GM21737 (cell line): ENCODE measurements around the gene PRKN.

Source experiments
- ATAC-seq: cut with Tn5 transposase; IDR thresholded peaks from one replicate; pipeline ENCODE4 v1.9.1; 2021; ENCODE audit warnings: mild to moderate bottlenecking, moderate library complexity; ENCODE audit not compliant: unreplicated experiment

The PRKN gene

DNA sequence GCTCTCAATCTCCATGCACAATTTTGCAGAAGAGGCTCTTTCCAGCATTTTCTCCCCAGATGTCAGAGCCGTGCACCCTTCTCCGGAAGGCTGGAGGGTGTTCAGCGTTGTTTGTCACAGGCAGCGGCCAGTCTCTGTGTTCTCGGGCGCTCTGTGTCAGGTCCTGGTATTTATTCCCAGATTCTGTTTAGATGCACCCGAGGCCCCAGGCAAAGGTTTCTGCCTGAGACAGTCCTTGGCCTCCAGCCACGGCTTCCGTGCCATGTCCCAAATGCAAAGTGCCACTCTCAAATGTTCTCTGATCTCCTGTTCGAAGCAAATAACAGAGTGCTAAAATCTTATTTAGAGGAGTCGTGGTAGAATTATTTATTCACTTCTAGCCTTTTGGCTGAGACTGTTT is 1313.4 kb downstream of the PRKN start:
- ATAC-seq: no peak

DNA sequence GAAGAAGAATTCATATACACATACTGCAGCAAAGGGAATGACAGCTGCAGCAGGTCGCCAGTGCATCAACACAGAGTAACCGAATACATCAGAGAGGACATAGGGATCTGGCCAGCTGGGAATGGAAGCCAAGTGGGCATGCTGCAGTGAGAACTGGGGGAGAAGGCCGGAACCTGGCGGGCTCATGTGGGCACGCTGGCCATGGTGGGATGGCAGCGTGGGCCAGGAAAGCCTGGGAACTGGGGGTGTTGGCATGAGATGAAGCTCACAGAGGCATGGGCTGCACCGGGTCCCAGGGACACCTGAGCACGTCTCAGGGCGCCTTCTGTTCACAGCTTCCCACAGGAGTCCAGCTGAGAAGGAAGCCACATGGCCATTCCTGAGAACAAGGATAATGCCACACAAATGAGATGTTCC is 1314.2 kb downstream of the PRKN start:
- ATAC-seq: no peak

DNA sequence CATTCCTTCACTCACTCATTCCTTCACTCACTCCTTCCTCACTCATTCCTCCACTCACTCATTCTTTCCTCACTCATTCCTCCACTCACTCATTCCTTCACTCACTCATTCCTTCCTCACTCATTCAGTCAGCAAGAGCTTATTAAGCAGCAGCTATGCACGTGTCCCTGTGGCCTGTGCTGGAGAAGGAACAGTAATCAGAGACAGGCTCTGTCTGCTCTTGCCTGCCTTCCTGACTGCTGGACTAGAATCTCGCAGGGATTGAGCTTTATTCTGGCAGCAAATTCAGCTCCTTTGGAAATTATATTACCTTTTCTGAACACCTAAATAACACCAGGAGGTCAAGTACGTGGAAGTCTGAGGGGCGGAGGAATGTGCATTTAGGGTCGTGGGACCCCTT is 1314.8 kb downstream of the PRKN start:
- ATAC-seq: no peak

DNA sequence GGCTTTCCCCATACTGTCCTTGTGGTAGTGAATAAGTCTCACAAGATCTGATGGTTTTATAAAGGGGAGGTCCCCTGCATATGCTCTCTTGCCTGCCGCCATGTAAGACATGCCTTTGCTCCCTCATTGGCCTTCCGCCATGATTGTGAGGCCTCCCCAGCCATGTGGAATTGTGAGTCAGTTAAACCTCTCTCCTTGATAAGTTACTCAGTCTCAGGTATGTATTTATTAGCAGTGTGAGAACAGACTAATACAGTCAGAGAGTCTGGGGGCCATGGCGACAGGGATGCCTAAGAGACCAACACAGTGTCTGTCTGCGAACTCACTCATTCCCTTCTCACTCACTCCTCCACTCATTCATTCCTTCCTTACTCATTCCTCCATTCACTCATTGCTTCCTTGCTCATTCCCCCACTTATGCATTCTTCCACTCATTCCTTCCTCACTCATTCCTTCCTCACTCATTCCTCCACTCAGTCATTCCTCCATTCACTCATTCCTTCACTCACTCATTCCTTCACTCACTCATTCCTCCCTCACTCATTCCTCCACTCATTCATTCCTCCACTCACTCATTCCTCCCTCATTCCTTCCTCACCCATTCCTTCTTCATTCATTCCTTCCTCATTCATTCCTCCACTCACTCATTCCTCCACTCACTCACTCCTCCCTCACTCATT is 1316.2 kb downstream of the PRKN start:
- ATAC-seq: no peak

DNA sequence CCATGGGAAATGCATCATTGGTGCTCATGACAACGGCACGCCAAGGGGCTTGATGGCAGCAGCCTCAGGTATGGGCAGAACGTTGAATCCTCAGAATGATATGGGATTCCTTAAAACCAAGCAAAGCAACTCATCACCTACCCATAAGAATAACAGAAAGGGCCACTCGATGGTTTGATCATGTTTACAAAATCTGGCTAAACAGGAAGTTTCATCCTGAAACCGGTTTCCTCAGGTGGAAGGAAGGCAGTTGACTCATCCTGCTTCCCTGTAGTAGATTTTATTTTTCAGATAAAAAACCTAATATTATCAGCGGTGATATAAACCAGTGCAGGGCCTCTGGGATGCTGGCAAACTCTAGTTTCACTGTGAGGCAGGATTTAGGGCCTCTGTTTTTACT is 1316.8 kb downstream of the PRKN start:
- no peak for ATAC-seq

DNA sequence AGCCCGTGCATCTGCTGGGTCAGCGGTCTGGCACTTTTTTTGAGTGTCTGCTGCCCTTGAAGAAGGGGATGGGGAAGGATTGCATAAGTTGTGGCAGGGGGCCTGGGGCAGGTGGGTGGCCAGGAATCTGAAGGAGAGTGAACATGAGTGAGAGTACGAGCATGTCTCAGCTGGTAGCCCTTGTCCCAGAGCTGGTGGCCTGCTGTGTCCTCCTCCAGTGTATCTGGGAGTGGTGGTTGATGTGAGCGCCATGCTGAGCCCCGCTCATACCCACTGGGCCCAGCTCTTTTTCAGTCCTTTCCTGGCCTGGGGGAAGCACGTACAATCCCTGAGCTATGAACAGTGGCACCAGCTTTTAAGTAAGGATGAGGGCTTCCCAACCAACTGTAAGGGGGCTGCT is 1317.5 kb downstream of the PRKN start:
- no peak for ATAC-seq

DNA sequence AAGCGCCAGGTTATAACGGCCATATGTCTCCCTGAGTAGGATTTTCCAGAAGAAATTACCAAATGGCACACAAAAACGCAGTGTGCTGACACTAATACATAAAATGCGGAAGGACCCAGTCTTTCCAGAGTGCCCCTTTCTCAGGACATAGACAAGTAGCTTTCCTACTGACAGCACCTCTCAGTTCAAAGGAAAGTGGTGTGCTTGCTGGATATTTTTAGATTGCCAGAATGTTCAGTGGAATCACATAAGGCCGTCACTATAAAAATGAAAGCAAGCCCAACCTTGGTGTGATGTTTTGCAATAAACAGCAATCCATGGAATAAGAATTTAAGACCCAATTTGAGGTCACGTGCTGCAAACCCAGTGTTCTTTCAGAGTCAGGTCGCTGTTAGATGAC is 1318.2 kb downstream of the PRKN start:
- no peak for ATAC-seq

DNA sequence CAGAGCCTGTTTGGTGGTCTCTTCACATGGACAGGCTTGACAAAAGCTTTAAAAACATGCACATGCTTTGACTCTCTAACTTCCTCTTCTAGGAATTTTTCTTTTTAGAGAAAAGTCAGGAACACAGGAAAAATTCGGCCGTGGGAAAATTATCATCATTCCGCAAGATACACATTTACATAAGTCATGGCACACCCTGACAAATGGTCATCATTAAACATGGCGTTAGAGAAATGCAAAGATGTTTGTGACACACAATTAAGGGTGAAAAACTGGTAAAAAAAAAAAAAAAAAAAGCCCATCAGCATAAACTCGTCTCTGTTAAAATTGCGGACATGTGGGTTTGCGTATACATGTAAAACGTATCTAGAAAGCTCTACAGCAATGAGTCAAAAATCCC is 1319.5 kb downstream of the PRKN start:
- no peak for ATAC-seq

DNA sequence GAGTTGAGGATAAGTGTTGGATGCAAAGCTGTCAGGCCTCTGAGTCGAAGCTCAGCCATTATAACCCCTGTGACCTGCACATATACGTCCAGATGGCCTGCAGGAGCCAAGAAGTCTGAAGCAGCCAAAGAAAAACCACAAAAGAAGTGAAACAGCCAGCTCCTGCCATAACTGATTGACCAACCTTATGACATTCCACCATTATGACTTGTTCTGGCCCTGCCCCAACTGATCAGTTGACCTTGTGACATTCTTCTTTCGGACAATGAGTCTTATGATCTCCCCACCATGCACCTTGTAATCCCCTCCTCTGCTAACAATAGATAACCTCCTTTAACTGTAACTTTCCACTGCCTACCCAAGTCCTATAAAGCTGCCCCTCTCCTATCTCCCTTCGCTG is 1320.0 kb downstream of the PRKN start:
- no peak for ATAC-seq

DNA sequence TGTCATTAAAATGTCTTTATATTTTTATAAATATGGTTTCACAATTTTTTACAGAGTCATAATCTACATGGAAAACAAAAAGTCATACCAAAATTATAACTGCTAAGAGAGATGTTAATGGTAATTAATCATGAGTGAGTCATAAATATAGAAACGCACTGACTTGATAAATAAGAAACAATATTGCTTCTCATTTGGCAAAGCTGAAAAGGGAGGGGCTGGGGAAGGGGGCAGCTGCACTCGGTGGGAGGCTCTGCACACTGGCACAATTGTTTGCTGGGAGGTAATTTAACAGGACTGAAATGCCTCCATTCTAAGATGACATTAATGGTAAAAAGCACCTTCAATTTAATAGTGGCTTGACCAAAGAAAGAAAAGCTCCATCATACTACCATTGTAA is 1320.5 kb downstream of the PRKN start:
- ATAC-seq: no peak

DNA sequence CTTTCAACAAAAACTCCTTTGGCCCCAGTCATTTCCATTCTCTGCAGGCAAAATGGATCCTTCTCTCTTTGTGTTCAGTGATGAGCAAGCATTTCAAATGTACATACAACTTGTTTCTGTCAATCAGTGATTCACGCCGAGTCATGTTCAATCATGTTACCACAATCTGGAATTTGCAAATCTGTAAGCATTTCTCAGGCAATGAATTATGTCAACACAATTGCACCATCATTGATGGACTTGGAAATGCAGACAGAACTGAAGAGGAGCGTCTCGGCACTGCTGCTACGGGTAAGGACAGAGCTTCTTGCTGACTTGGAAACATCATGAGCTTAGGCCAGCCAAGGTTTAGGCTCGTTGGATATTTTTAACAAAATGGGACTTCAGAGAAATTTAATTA is 1320.9 kb downstream of the PRKN start:
- ATAC-seq: no peak

DNA sequence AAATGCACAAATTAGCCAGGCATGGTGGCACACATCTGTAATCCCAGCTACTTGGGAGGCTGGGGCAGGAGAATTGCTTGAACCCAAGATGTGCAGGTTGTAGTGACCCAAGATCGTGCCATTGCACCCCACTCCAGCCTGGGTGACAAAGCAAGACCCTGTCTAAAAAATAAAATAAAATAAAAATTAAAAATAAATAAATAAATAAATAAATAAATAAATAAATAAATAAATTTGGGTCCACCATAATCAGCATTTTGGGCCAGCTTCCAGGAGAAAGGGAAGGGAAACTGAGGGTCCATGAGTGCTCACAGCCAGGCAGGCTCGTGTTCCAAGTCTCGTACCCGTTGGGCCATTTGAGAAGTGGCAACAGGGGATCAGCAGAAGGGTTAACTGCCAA is 1322.1 kb downstream of the PRKN start:
- no peak for ATAC-seq

DNA sequence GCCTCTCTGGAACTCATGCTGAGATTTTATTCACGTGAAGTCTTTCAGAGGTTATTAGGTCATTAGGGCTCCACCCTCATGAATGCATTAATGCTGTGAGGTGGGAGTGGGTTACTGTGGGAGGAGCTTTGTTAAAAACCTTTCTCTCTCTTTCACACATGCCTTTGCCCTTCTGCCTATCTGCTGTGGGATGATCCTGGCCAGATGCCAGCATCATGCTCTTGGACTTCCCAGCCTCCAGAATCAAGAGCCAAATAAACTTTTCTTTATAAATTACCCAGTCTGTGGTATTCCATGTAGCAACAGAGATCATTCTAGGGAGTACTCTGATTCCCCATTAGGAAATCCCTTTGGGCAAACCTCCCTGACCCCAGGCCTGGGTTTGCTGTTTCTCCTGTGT is 1323.8 kb downstream of the PRKN start:
- ATAC-seq: no peak

DNA sequence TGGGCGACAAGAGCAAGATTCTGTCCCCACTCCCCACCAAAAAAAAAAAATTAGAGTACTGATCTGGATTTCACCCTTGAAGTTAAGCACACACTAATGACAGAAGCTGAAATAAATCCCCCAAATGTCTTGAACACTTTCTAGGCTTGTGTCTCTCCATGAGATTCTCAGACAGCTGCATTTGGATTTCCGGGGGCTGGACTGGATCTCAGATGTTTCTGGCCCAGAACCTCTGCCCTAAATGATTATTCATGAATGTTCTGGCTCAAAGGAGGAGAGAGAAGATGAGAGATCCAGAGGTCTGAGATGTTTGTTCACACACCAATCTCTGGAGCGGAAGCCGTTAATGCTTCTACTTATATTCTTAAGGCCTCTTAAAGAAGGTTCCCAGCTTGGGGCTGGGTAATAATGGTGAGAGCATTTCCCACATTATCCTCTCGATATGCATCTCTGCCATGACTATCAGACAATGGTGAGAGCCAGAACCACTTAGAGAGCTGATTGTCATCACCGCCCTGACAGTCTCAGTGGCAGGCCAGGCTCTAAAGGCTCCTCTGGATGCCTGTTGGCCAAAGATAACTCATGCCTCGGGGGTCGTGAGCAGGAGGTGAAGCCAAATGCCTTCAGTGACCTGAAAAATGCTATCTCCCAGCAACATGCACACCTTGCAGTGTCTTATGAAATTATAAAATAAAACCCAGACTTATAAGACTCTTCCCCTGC is 1325.8 kb downstream of the PRKN start:
- ATAC-seq: no peak

DNA sequence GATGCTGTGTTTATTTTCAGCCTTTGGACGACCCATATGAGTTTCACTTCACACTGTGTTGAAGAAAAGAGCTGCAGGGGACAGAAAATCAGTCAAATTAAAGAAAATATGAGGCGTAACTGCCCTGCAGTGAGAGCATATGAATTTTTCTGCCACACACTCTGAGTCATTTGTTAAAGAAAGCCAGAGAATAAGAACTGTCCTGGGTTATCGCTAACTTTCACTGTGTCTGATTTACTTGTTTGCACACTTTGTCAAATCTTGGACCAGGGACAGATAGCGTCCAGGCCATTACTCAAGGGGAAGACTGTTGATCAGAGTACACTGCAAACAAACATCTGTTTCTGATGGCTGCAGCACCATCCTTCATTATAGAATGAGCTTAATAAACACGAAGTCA is 1326.9 kb downstream of the PRKN start:
- ATAC-seq: no peak

DNA sequence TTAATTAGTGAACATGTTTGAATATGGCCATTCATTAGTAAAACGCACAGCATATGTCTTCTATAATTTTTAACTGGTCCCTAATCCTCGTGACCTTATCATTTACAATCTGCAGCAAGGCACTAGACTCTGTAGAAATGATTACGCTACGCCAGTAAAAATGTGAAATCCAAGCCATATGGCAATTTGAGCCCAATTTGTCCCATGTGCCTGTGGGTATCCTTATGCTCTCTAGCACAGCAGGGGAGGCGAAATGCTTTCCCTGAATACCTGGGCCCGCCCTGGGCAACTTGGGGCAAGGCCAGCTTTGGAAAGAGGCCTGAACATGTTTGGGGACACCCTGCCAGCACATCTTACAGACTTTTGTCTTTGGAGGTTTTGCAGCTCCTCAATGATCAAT is 1331.0 kb downstream of the PRKN start:
- ATAC-seq: no peak

DNA sequence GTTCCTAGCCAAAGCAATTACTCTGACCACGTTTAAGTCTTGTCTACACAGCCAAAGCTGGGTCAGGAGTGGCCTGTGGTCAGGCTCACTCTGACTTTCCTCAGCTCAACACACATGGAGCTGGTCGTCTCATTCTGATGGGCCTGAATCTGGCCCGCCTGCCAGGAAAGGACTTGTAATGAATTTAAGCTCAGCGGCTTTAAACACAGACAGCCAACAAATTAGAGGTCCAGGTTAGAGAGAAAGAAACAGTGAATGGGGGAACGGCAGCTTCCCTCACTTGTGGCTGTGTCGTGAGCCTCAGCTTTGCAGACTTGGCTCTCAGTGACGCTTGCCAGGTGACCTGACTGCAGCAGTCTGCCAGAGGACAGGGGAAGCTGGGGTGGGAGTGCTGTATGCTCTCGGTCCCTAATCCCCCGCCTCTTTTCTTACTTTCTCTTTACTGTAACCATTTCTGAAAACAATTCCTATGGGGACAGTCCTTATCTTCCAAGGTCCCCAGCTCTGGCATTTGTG is 1331.8 kb downstream of the PRKN start:
- no peak for ATAC-seq

DNA sequence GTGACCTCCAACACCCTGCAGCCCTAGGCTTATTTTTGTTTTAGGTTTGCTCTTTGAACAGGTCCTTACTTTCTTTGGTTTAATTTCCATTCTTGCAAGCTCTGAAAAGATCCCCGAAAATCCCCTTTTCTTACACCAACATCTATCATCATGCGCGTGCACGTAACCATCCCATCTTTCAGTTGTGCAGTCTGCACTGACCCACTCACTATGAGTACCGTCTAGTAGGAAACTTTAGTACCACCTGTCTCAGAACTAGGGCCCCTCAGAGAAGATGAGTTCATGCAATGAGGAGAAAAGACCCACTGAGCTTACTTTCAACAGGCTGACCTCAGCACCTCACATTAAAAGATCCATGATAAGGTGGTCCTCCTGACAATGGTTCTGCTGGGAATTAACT is 1333.1 kb downstream of the PRKN start:
- ATAC-seq: no peak

DNA sequence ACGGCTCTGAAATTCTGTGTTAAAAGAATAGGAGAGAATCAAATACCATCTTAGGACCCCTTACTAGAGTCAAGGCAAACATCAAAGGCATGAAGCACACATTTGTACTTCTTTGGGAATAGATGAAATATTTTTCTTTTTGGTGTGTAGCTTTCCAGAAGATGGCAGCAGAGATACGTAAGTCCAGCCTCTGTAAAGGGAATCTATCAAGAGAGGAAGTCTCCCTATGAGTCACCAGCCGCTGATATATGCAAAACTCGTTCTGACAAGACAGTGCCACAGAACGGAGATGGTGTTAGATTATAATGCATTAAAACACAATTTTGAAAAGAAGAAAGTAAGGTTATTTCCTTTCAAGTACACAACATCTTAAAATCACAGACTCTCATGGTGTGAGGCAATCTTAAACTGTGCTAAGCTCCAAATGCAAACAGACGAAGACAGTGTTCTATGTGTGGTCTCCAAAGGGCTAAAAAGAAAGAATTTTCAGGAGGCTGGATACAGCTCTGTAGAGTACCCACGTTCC is 1333.7 kb downstream of the PRKN start:
- peak; percentile 99 for ATAC-seq

DNA sequence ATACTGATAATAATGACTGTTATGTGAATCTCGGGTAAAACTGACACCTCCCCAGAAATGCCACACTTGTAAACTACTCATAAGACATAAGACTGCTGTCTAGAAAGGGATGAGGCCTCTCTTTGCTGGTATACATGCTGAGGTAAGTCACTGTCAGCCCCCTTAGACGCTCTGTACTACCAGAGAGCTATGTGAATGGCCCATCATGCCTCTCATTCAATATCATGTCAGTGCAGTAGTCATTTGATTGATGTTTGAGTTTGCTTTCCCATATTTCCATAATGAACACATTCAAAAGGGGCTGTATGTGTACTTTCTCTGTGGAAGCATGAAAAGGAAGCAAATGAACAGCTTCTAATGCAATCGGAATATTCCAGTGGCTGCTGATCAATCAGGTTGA is 1334.3 kb downstream of the PRKN start:
- ATAC-seq: no peak

DNA sequence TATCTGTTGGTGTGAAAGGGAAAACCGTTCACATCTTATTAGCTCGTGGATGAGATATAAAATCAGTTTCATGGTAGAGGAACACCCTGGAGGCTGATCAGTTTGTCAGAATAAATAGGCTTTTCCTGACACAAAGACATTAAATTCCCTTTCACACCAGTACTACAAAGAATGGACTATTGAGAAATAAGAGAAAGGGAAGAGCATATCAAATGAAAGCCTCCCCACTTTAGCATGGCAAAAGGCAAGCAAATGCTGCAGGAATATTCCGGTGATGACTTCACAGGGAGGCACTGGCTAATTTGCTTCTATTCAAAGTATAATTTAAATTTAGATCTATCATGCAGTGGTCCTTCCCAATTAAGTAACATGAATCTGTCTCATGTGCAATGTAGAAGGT is 1337.8 kb downstream of the PRKN start:
- ATAC-seq: no peak

DNA sequence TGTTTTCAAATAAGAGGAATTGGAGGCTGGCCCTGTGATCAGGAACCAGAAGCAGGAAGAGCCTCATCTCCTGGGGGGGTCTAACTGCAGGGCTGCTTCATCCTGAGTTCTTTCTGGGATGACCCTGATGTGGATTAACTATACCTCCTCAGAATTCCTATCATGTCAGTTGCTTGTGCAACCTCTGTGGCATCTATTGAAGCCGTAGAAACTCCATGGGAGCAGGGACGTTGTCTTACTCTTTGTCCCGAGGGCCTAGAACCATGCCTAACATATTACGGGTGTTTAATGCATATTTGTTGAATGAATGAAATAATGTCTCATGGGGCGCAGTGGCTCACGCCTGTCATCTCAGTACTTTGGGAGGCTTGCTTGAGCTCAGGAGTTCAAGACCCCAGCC is 1343.6 kb downstream of the PRKN start:
- no peak for ATAC-seq
